ENCODE measurements around the gene LAMA1. TPM values are rescaled to one million over a fixed set of nuclear protein-coding genes. Genes with fewer than 3 reads are reported as not detected.

Gene LAMA1
- total RNA-seq, 2 experiments from 2014 or later, result not detected

DNA sequence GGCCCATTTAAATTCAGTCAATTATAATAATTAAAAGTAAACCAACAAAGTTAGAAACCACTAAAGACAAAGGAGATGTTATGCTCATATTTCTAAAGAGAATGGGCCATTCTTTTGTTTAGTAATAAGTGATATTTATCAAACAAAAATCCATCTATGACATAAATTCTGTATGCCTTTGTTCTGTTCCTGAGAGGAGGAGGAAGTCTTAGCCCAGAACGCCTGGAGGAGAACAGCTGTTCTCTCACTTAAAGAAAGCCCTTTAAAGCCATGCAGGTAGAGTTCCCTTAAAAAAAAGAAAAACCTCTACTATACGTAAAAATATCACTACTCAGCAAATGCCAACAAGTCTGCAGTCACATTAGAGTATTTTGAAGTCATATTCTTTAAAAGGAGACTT, 15.5 kb downstream of the LAMA1 start:
- ChIA-PET POLR2A (no interaction called here), CTCF (no interaction called here)
- Mint-ChIP-seq H3K9me3 (ENCODE audit: insufficient read depth) (no peaks in the 10 kb centered on the region), H3K4me1 (ENCODE audit: low read depth) (no peaks in the 10 kb centered on the region), H3K27ac (no peak overlapping the region), H3K4me3 (no peak overlapping the region), H3K36me3 (ENCODE audit: low read depth) (no peaks in the 10 kb centered on the region), H3K27me3 (ENCODE audit: low read depth) (no peaks in the 10 kb centered on the region)
- DNase-seq (no peak), ATAC-seq (no peak)

DNA sequence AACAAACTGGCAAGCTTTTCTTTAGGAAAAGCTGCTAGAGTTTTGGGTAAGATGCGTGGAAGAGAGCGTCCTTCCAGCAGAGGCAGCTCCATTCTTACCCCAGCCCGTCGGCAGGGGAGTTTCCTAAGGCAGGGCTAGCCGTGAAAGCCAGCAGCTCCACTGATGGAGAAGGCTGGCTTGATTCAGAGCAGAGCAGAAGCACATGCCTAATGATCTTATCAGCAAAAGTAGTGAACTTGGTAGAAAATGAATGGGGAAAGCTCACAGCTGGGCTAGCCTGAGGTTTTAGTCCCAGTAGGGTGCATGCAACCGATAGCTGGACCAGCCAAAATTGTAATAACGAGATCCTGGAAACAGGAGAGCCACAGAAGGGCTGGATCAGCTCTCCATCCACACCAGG, 20.8 kb downstream of the LAMA1 start:
- no peaks in the 10 kb centered on the region for H3K36me3 Mint-ChIP-seq (ENCODE audit: low read depth)
- H3K4me1 Mint-ChIP-seq (ENCODE audit: low read depth), result no peaks in the 10 kb centered on the region
- ATAC-seq (no peak), DNase-seq (no peak)
- H3K27me3 Mint-ChIP-seq (ENCODE audit: low read depth), result no peaks in the 10 kb centered on the region
- ChIA-PET CTCF (no interaction called here), POLR2A (no interaction called here)
- no peak overlapping the region for H3K27ac Mint-ChIP-seq
- no peak overlapping the region for H3K4me3 Mint-ChIP-seq
- H3K9me3 Mint-ChIP-seq (ENCODE audit: insufficient read depth), result peaks cover 3% of the 10 kb centered on the region

DNA sequence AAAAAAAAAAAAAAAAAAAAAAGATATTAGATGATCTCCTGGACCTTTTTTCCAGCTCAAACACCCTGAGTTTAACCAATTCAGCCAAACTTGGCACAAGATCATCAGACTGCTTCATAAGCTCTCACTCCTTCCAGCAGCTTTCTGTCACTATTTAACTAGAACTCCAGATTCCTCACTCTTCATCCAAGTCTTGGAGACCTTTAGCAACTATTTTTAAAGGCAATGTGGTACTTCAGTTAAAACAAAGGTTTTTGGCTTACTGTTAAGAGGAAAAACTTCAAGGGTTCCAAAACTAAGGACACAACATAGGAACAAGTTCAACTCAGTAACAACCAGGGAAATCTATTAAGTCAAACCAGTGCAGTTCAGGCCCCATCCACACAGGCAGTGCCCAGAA, 23.2 kb downstream of the LAMA1 start:
- POLR2A ChIA-PET, result no interaction called here
- H3K4me1 Mint-ChIP-seq (ENCODE audit: low read depth), result no peaks in the 10 kb centered on the region
- CTCF ChIA-PET, result no interaction called here
- no peaks in the 10 kb centered on the region for H3K36me3 Mint-ChIP-seq (ENCODE audit: low read depth)
- ATAC-seq (no peak), DNase-seq (no peak)
- H3K27me3 Mint-ChIP-seq (ENCODE audit: low read depth), result no peaks in the 10 kb centered on the region
- H3K27ac Mint-ChIP-seq, result no peak overlapping the region
- no peak overlapping the region for H3K4me3 Mint-ChIP-seq
- peaks cover 3% of the 10 kb centered on the region for H3K9me3 Mint-ChIP-seq (ENCODE audit: insufficient read depth)

DNA sequence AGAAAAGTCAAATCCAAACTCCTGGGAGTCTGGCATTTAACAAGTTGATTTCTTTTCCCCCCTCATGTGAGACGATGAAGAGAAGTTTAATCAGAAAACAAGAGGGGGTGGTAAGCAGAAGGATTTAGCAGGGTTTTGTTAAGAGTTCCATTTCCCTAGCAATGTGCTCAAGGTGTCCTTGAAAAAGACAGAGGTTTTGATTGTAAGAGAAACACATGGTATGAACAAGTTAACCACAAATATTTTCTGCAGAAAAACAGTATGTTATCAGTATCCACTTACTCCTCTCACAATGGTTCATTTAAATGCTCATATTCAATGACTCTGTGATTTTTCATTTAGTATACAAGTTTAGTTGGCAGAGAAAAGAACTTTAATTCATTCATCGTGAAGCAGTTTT, 26.8 kb downstream of the LAMA1 start:
- no peaks in the 10 kb centered on the region for H3K4me1 Mint-ChIP-seq (ENCODE audit: low read depth)
- CTCF ChIA-PET, result no interaction called here
- no peaks in the 10 kb centered on the region for H3K36me3 Mint-ChIP-seq (ENCODE audit: low read depth)
- POLR2A ChIA-PET, result no interaction called here
- H3K27ac Mint-ChIP-seq, result no peak overlapping the region
- H3K4me3 Mint-ChIP-seq, result no peak overlapping the region
- H3K27me3 Mint-ChIP-seq (ENCODE audit: low read depth), result no peaks in the 10 kb centered on the region
- H3K9me3 Mint-ChIP-seq (ENCODE audit: insufficient read depth), result peaks cover 3% of the 10 kb centered on the region
- no peak for DNase-seq
- no peak for ATAC-seq

DNA sequence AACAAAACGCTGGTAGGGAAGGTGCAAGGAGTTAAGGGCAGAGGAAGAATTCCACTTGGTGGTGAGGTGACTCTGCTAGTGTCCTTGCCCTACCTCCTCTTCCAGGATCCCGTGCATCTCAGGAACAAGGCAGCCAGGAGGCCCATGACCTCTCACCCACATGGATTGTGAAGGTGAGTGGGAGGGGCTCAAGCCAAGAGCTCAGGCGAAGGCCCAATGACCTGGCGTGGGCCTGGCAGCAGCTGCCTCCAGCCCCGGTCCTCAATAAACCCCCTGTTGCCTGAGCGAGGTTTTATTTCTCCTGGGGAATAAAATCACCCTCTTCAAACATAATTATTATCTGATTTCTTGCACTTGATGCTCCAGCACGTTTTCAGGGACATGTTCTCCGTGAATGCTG, 28.2 kb downstream of the LAMA1 start:
- Mint-ChIP-seq H3K36me3 (ENCODE audit: low read depth) (no peaks in the 10 kb centered on the region), H3K9me3 (ENCODE audit: insufficient read depth) (no peaks in the 10 kb centered on the region), H3K4me3 (no peak overlapping the region), H3K27me3 (ENCODE audit: low read depth) (no peaks in the 10 kb centered on the region), H3K4me1 (ENCODE audit: low read depth) (no peaks in the 10 kb centered on the region), H3K27ac (no peak overlapping the region)
- POLR2A ChIA-PET, result no interaction called here
- ATAC-seq (no peak), DNase-seq (no peak)
- CTCF ChIA-PET, result no interaction called here

DNA sequence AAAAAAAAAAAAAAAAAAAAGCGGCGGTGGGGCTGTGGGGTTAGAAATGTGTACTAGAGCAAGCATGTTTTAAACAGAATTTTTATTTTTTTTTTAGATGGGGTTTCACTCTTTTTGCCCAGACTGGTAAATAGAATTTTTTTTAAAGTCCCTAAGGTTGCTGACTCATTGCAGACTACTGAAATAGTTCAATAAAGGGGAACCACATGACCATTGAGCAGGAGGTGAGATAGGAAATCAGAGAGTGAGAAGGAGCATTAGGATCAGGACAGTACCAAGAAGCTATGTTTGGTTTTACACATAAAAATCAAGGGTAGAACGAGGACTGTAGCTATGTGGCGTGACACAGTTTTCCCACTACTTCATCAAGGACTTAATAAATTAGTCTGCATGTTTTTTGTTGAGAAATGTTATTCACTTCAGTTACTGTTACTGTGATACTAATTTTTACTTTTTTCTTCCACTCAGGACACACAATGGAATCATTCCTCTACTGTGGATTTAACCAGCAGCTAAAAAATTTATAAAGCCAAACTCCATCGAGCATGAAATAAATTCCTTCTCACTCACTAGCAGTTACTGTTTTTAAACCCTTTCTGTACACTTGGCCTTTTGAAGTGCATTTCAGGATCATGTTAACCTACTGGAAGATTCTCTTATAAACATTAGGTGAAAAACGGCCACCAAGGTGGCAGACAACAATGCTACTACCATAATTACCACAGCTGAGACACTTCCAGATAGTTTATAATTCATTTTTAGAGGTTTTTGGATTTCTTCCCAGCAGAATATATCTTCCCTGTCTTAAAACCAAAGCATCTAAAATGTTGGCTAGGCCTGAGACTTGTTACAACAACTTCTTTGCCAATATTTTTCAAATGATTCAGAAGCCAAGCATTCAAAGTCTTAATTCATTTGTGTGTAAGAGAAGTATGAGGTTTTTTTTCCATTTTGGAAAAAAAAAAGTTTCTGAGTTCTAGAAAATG, 33.2 kb downstream of the LAMA1 start:
- DNase-seq, result no peak
- no peaks in the 10 kb centered on the region for H3K36me3 Mint-ChIP-seq (ENCODE audit: low read depth)
- no peaks in the 10 kb centered on the region for H3K27me3 Mint-ChIP-seq (ENCODE audit: low read depth)
- no peak overlapping the region for H3K4me3 Mint-ChIP-seq
- no peaks in the 10 kb centered on the region for H3K9me3 Mint-ChIP-seq (ENCODE audit: insufficient read depth)
- ChIA-PET CTCF (no interaction called here), POLR2A (no interaction called here)
- ATAC-seq, result no peak
- H3K27ac Mint-ChIP-seq, result no peak overlapping the region
- no peaks in the 10 kb centered on the region for H3K4me1 Mint-ChIP-seq (ENCODE audit: low read depth)

DNA sequence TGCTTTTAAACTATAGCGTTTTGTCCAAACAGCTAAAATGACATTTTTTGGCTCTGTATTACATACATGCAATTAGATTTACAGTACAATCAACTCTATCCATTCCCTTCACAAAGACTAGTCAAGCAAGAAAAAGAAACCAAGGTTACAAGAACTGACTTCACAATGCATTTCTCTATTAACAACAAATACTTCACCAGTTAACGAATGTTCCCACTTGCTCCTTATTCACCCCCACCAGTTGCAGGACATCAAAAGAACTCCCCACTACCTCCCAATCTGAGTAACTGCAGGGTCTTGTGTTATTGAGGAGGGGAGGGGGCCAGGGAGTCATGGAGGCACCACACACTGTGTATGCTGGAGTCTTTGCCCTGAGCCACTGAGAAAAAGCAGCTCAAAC, 34.9 kb downstream of the LAMA1 start:
- ChIA-PET POLR2A (no interaction called here), CTCF (no interaction called here)
- ATAC-seq (no peak), DNase-seq (no peak)
- no peak overlapping the region for H3K4me3 Mint-ChIP-seq
- H3K27me3 Mint-ChIP-seq (ENCODE audit: low read depth), result no peaks in the 10 kb centered on the region
- H3K36me3 Mint-ChIP-seq (ENCODE audit: low read depth), result no peaks in the 10 kb centered on the region
- H3K27ac Mint-ChIP-seq, result no peak overlapping the region
- H3K4me1 Mint-ChIP-seq (ENCODE audit: low read depth), result no peaks in the 10 kb centered on the region
- H3K9me3 Mint-ChIP-seq (ENCODE audit: insufficient read depth), result no peaks in the 10 kb centered on the region

DNA sequence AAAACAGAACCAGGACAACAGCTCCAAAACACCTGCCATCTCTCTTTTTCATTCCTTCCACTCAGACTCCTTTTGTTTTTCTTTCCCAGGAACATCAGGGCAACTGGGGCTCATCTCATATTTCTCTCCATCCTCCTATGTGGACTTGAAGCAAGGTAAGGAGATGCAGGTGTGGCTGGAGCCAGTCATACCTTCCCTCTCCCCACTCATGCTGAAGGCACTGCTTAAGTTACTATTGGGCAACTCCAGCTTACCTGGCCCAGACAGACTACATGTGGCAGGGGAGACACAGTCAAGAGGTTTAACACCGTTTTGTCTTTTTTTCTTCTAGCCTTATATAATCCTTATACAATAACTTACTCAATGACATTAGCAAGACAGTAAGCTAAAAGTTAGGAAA, 38.4 kb downstream of the LAMA1 start:
- Mint-ChIP-seq H3K27ac (no peak overlapping the region), H3K4me1 (ENCODE audit: low read depth) (no peaks in the 10 kb centered on the region), H3K9me3 (ENCODE audit: insufficient read depth) (no peaks in the 10 kb centered on the region), H3K36me3 (ENCODE audit: low read depth) (no peaks in the 10 kb centered on the region), H3K27me3 (ENCODE audit: low read depth) (no peaks in the 10 kb centered on the region), H3K4me3 (no peak overlapping the region)
- no peak for DNase-seq
- POLR2A ChIA-PET, result no interaction called here
- no peak for ATAC-seq
- CTCF ChIA-PET, result no interaction called here

DNA sequence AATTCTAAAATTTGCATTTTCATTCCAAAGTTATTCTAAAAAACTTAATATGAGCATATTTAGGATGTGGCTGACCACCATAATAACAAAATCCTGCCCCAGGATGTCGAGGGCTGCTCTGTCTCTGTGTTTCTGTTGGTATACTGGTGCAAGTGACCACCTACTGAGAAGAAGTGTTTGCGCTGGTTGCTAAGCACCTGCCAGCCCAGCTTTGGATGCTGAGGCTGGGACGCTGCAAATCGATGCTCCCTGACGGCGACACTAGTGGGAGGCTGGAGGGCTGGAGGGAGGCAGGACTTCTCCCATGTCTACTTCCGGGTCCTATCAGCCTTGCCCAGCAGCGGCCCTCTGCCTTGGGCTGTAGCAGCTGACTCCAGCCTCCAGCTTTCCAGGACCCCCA, 45.0 kb downstream of the LAMA1 start:
- no peak overlapping the region for H3K4me3 Mint-ChIP-seq
- H3K27ac Mint-ChIP-seq, result no peak overlapping the region
- ATAC-seq (no peak), DNase-seq (no peak)
- CTCF ChIA-PET, result no interaction called here
- H3K4me1 Mint-ChIP-seq (ENCODE audit: low read depth), result no peaks in the 10 kb centered on the region
- no peaks in the 10 kb centered on the region for H3K36me3 Mint-ChIP-seq (ENCODE audit: low read depth)
- no peaks in the 10 kb centered on the region for H3K27me3 Mint-ChIP-seq (ENCODE audit: low read depth)
- no peaks in the 10 kb centered on the region for H3K9me3 Mint-ChIP-seq (ENCODE audit: insufficient read depth)
- POLR2A ChIA-PET, result no interaction called here

DNA sequence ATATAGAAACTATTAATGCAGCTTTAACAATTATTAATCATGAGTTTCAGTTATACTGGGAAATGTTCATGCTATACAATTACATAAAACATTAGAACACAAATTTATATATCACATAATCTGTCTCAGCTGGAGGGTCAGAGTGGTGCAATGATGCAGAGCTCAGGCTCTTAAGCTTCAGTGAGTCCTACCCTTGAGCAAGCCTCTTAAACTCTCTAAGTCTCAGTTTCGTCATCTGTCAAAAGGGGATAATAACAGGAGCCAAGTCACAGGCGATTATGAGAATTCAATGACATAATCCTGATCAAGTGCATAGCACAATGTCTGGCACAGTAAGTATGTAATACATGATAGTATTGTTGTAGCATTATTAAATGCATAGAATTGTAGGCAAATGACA, 46.0 kb downstream of the LAMA1 start:
- ATAC-seq, result no peak
- no peaks in the 10 kb centered on the region for H3K4me1 Mint-ChIP-seq (ENCODE audit: low read depth)
- no peak overlapping the region for H3K27ac Mint-ChIP-seq
- H3K4me3 Mint-ChIP-seq, result no peak overlapping the region
- no peaks in the 10 kb centered on the region for H3K27me3 Mint-ChIP-seq (ENCODE audit: low read depth)
- DNase-seq, result no peak
- H3K9me3 Mint-ChIP-seq (ENCODE audit: insufficient read depth), result no peaks in the 10 kb centered on the region
- H3K36me3 Mint-ChIP-seq (ENCODE audit: low read depth), result no peaks in the 10 kb centered on the region
- ChIA-PET POLR2A (no interaction called here), CTCF (no interaction called here)

DNA sequence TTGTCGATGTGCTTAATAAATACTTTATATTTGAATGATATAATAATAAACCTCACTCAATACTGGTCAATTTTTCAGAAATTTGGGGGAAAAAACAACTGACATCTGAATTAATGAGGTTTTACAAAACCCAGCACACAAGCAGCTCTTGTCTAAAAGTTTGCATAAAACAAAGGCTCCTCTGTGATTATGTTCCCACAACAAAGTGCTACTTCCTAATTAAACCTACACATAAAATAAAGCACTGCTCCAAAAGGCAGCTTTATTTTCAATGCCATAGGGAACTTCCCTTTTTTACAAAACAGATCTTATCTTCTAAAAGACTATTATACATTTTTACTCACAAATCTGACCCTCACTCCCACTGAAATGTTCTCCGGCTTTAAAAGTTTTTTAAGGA, 47.1 kb downstream of the LAMA1 start:
- Mint-ChIP-seq H3K4me1 (ENCODE audit: low read depth) (no peaks in the 10 kb centered on the region), H3K4me3 (no peak overlapping the region), H3K27me3 (ENCODE audit: low read depth) (no peaks in the 10 kb centered on the region), H3K9me3 (ENCODE audit: insufficient read depth) (no peaks in the 10 kb centered on the region), H3K36me3 (ENCODE audit: low read depth) (no peaks in the 10 kb centered on the region), H3K27ac (no peak overlapping the region)
- ChIA-PET CTCF (no interaction called here), POLR2A (no interaction called here)
- ATAC-seq, result no peak
- DNase-seq, result no peak

DNA sequence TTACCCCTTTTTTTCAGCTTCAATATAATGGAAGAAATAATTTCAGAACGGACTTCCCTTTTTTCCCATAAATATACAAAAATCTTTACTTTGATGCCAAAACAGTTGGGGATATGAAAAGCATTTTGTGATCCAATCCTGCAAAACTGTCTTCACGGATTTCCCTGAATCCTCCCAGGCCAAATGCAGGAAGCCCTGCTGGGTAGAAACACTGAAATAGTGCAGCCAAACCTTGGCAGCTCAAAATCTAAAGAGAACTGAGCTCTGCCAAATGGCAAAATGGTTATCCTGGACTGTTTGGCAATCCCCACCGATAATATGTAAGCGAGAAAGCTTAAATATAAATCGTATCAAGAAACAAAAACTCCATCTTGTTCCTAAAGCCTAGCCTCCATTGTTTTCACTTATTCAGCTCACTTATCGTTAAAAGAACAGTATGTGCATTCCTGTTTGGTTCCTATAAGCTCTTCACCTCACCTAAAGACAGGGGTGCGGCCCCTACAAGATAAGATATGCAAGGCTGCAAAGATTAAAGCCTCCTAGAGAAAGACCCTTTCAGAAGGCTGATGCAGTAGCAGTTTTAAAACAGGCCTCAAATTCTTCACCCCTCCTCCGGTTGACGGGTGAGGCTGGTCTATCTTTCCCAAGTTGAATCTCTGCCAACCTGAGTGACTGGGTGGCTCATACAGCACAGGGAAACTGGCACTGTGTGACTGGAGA, 48.6 kb downstream of the LAMA1 start:
- no peaks in the 10 kb centered on the region for H3K36me3 Mint-ChIP-seq (ENCODE audit: low read depth)
- H3K4me3 Mint-ChIP-seq, result no peak overlapping the region

More for the DNA sequence above, 48.6 kb downstream of the LAMA1 start:
- no peaks in the 10 kb centered on the region for H3K9me3 Mint-ChIP-seq (ENCODE audit: insufficient read depth)
- CTCF ChIA-PET, result no interaction called here
- DNase-seq, result no peak
- ATAC-seq, result no peak
- no peaks in the 10 kb centered on the region for H3K4me1 Mint-ChIP-seq (ENCODE audit: low read depth)
- H3K27me3 Mint-ChIP-seq (ENCODE audit: low read depth), result no peaks in the 10 kb centered on the region
- POLR2A ChIA-PET, result no interaction called here
- H3K27ac Mint-ChIP-seq, result no peak overlapping the region
